Measurements from ENCODE around the gene RHD.
"Not testable (repeated sequence)": the region's sequence is repeated elsewhere in the genome, so short reads cannot be mapped to it uniquely, and the experiment has no call there.

GRCh38 chr1:25285862-25286261 lies 13.6 kb downstream of the RHD start:
- not testable (repeated sequence) for TF ChIP-seq POLR2A, CTCF, POLR2AphosphoS5 (IDR thresholded peaks at IDR 0.05)
